OCI-M2 (cell line): ENCODE measurements around the gene SDCBP2.

ENCODE experiments used
- DNase-seq: peaks from one replicate; lab custom pipeline; 2025; ENCODE audit not compliant: unreplicated experiment; lab: John Stamatoyannopoulos, UW

Gene SDCBP2

DNA sequence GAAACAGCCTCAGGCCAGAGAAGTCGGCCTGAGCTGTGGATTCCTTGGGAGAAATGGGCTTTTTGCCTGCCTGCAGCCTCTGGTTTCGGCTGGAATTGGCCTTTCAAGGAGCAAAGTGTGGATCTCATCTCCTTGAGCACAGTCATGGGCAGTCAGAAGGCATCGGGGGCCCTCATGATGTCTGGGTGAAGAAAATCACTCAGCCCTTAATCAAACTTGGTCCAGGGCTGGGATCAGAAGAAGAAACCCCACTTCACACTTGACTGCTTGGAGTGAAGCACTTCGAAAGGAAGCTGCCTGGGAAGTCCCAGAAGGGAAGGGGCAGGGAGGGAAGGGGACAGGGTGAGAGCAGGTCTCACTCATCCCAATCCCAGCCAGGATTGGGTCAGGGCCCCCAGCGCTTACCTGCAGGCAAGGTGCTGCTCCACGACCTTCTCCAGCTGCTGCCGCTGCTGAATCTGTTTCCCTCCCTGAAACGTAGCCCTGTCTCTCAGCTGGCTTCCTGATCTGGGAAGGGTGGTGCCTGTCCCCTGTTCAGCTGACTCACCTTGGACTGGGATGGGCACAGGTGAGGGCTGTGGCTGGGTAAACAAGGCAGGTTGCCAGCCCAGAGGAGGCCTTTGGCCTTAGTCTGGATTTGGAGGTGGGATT, at the start of gene SDCBP2:
TSS of gene SDCBP2 (minus strand) at position 460 of the 651 bp plus-strand sequence. CDS start 8,723 bp downstream, outside the sequence.
- DNase-seq = no peak

DNA sequence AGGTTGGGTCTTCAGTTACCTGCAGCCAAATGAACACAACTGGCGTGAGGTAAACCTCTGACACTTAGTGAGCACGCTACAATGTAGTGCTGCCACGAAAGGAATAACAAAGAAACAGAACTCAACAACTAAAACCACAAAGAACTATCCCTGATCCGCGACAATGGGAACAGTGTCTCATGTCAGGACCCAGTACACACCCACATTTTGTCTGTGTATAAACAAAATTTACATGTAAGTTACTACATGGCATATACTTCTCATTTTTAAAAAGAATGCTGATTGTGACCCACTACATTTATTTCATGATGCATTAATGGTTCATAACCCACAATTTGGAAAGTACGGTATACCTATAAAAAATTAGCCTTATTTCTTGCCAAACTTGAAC, 49.8 kb upstream of the SDCBP2 start:
- no peak for DNase-seq

DNA sequence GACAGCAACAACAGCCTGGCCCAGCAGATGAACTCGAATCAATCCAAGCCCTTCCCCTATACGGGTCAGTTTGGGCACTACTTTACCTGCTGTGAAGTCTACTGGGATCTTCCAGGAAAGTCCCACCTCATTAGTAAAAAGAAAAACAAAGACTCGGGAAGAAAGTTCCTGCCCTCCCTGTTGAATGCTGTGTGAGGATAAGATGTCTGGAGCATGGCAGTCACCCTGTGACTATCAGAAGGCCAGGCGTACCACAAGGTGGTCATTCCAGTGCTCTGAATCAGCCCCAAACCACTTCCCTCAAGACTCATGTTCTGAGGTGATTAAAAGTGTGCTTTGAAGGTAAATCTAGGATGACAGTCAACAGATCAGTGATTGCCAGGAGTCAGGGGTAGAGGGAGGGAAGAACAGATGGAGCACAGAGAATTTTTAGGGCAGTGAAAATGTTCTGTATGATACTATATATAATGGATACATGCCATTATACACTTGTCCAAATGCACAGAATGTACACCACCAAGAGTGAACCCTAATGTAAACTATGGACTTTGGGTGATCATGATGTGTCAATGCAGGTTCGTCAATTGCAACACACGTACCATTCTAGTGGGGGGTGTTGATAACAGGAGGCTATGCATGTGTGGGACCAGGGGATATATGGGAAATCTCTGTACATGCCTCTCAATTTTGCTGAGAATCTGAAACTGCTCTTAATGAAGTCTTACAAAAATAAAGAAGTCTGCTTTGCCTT, 49.2 kb upstream of the SDCBP2 start:
- no peak for DNase-seq

GRCh38 chr20:1377341-1377871, 48.5 kb upstream of the SDCBP2 start:
- DNase-seq = no peak

DNA sequence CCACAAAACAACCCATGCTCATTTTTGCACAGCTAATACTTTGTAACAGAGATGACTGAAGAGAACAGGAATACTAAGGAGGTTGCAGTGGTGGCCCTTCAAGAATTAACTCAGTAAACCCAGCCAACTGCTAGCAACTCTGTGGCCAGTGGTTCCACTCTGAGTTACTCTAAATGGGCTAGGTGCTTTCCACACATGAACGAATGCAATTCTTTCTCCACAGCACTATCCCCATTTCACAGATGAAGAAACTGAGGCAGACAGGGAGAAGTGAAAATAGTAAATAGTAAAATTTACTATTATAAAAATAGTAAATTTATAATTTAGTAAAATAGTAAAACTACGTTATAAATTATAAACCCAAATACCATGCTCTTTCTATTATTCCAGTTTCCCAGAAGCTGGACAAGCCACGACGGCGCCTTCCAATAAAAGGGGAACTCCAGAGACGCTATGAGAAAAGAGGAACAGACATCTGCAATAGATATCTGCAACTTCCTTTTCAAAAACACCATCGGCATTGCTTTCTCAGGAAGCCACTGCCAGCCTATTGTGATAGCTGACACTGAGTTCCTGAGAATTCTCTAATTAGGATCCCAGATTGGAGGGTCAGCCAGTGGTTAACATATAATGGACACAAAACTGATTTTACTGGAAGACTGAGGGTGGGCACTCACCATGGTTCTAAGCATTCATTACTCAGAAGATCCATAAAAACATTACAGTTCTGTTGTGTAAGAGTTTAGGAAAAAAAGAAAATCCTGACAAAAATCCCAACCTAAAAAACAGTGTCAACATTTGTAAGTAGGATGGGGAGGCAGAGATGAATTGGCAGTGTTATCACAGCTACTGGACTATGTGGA, 47.7 kb upstream of the SDCBP2 start:
- DNase-seq = no peak

DNA sequence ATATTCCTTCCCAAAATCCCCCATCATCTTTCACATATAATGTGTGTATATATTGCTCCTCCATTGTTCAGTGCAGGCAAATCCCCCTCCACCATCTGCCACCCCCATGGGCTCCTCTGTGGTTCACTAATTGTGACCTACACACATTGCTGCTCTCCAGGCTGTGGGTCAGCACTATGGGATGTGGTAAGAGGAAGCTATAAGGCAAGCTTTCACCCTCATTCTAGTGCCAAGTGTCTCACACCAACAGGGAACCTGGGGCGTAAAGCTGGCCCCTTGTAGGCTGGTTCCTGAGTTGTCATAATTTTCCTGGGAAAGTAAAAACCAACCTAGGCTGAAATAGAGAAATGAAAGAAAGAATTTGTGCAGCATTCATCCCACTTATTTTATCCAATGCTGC, 47.1 kb upstream of the SDCBP2 start:
- no peak for DNase-seq

- no peak for DNase-seq
These were observed 46.6 kb upstream of the SDCBP2 start for GRCh38 chr20:1375515-1375914.

DNA sequence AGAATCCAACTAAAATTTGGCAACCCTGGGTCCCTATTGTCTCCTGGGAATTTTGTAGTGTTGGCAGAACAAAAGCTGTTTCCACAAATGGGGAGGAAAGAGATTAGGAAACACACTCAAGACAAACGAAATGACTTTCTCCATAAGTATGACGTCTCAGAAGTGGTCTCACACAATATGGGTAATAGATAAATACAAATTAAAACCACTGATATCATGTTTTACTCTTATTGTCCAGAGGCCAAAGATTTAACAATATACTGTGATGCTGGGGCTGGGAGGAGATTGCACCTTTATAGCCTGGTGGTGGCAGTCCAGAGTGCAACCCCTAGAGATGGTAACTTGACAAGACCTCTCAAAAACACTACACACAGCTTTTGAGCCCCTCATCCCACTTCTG, 45.3 kb upstream of the SDCBP2 start:
- no peak for DNase-seq

DNA sequence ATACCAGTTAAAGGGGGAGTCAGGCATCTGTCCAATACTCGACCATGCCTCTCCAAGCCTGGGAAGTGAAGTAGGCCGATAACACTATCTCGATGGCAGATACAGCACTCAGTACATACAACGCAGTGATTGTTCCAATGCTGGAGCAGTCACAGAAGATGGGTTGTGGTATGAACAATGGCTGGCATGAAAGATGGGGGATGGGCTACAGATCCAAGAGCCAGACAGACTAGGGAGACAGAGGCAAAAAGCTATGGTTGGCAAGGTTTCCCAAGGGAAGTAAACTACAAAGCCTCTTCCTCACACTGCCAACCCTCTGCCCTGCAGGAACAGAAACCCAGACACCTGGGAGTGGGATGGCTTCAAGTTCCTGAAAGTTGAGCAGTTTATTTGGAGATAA, 44.7 kb upstream of the SDCBP2 start:
- no peak for DNase-seq

DNA sequence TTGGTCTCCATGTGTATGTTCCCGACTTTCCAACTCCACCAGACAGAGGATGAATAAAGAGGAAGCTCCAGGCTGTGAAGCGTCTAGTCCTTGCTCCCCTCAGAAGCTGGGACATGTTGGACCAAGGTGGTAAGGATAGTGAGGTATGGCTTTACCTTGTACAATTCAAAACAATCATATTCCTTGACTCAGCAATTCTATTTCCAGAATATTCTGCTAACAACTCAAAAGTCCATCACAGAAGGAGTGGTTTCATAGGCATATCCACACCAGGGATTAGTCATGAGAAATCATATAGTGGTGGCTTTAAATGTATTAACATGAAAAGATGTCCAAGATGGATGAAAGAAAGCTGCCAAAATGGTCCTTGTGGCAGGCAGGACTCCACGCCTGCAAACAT, 44.1 kb upstream of the SDCBP2 start:
- no peak for DNase-seq

DNA sequence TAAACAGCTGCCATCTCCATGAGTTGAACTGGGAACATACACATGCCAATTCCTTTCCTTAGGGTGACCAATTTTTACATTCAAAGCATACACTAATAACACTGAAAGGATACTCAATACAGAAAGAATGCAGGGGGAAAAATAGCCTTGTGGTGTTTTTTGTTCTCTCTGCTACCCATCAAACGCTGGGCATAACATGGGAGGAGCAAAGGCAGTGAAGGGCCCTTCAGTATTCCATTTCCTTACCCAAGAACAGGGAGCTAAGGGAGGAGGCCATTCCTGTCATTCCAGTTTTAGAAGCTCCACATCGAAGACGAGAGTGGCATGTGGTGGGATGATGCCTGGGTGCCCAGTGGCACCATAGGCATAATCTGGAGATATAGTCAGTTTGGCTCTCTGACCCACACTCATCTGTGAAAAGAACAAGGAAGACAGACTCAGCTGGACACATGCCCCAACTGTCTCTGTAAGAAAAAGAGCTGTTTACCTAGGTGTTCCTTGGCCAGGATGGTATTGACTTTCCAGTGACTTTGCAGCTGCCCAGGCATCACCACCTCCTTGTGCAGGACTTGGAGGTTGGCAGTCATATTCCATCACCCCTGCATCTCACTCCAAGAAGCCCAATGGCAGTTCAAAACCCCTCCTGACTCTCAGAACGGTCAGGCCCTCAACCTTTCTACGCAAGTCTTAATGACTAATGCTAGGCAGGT, 43.0 kb upstream of the SDCBP2 start:
- no peak for DNase-seq

DNA sequence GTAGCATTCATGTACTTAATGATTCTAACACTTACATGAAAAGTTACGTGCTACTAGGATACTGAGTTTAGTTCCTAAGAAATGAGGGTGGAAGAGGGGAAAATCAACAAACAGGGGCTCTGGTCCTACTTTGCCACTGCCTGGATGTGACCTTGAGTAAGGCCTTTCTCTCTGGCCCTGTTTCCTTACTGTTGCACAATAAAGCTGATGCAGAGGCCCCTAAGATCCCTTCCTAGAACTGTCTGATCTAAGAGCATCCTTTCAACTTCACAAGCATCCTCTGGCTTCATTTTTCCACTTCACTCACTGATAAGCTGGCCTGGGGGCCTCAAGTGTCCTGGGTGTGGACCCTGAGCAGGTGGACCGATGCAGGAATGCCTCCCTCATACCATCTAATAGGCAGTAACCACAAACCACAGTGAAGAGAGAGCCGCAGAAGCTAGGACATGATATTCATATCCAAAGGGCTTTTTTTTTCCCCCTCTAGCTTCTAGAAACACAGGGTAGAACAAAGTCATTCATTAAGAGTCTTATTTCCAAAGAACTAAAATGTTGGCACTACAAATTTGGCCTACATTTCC, 42.4 kb upstream of the SDCBP2 start:
- no peak for DNase-seq

DNA sequence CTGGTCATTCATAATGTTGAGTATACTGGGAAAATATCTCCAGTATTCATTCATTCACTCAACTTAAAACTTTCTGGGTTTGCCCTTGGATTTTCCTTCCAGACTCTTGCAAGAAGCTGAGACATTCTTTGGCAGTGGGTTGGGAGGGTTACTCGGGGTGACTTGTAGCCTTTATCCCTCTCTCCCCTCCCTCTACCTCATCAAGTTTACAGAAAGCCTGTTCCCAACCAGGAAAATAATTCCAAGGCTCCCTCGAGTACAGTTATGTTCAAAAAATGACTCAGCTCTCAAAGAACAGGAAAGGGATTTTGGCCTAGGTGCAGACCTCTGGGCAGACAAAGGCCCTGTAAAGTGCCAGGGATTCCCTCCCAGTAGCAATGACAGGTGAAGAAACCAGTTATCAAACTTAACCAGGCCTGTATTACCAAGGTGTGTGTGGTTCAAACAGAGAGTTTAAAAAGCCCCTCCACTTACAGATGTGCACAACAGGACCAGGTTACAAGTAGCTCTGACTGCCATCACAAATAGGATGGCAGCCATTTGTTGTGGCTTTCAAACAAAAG, 41.7 kb upstream of the SDCBP2 start:
- no peak for DNase-seq

- DNase-seq = no peak
These were observed 41.0 kb upstream of the SDCBP2 start for GRCh38 chr20:1369970-1370369.

DNA sequence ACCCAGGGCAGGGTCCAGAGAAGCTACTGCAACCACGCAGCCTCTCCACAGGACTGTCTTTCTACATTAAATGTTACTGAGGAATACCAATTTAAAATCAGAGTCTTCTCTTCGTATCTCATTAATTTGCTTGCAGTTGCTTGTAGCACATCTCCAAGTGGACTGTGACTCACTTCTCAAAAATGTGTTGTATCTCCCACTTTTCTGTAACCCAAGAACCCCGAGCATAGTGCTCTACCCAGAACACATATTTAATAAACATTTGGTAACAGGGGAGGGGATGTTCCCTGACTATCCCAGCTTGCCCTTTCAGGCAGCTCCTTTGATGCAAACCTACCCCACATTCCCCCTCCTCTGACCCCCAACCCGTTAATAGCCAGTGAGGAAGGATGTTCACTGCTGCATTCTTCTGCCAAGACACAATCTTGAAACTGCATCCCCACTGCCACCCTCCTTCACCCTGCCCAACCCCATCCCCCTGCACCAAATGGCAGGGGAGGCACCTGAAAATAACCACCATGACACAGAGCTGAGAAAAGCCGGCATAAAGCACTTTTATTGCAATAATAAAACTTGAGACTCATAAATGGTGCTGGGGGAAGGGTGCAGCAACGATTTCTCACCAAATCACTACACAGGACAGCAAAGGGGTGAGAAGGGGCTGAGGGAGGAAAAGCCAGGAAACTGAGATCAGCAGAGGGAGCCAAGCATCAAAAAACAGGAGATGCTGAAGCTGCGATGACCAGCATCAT, 39.7 kb upstream of the SDCBP2 start:
- no peak for DNase-seq

DNA sequence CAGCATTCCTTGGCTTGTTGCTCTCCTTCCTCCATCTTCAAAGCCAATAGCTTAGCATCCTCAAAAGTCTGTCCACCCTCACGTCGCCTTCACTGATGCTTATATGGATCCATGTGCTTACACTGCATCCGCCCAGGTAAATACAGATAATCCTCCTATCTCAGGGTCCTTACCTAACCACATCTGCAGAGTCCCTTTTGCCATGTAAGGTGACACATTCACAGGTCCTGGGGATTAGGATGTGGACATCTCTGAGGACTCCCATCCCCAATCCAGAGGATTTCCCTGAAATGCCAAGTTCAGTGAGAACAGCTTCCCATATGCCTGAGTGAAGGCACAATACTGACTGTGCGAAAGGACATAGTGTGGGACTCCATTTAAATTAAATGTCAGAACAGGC, 38.5 kb upstream of the SDCBP2 start:
- DNase-seq = no peak

GRCh38 chr20:1364106-1364505, 35.2 kb upstream of the SDCBP2 start:
- no peak for DNase-seq

DNA sequence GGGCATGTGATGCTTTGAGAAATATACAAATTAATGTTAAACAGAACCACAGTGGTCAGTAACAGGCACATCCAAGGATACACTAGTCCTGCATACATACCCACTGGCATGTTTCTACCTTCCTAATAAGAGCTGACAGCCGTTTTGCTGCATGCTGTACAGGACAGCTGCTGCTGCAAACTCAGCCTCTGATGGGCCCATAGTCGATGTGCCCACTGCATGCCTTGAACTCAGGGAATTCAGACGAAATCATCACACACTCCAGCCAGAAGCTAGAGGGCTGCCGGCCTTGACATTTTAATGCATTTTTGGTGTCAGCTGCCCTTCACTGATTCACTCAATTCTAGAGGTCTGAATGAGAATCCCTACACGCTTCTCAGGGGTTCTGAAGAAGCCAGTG, 34.6 kb upstream of the SDCBP2 start:
- no peak for DNase-seq

DNA sequence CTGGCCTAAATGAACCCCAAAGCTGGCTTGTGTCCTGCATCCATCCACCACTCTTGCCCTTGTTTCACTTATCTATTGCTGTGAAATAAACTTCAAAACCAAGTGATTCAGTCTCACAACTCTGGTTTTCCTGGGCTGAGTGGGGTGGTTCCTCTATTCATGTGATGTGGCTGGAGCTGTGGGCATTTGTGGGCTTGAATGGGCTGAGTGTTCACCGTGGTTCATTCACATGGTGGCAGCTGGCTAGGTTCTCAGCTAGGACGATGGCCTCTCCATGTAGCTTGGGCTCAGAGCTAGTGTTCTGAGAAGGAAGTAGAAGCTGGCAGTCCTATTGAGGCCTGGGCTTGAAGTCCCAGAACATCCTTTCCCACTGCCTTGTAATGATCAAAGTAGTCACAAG, 33.5 kb upstream of the SDCBP2 start:
- DNase-seq = no peak
